ENCODE results near the gene DDAH1. TPM values are rescaled to one million over a fixed set of nuclear protein-coding genes. Genes with fewer than 3 reads are reported as not detected.

The DDAH1 gene
- total RNA-seq, 1 experiment from 2014 or later = 36.3 TPM

DNA sequence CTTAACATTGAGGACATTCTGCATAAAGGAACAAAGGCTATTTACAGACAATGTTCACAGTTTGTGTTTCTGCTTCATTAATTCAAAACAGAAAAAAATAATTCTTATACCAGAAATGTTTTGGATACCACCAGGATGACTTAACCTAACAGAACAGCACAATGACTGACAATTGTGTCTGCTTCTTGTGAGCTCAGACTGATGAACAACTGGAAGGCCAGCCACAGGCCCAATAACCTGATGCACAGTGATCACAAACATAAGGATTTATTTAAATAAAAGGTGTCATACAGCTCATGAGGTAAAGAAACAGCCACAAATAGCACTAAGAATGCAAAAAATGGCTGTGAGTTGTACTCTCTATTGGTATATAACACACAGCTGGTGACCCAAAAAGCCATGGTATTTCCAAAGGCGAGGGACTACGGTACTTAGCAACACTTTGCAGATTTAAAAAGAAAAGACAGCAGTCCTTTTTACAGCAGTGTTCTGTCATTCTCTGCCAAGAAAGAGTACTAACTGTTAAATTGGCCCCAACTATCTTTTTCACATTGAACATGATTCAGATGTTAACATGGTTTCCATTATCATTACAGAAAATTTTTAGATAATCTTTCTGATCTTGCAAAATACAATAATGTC is 32.1 kb upstream of the DDAH1 start:
- Histone ChIP-seq H3K9me3 (ENCODE audit: control insufficient read depth, low read depth, low read length) (no peaks in the 10 kb centered on the region), H3K4me1 (ENCODE audit: insufficient read depth, low read length) (no peaks in the 10 kb centered on the region; the same call in none of the 2 replicates), H3K23me2 (ENCODE audit: insufficient read length, low read depth, low read length, poor library complexity, severe bottlenecking) (no peaks in the 10 kb centered on the region), H2BK5ac (ENCODE audit: insufficient read length, low read length) (no peak overlapping the region), H3K27ac (ENCODE audit: insufficient read length, low read depth, low read length) (no peak overlapping the region), H4K5ac (ENCODE audit: insufficient read length, low read depth, low read length) (no peak overlapping the region), H4K91ac (ENCODE audit: insufficient read length, low read depth, low read length) (no peak overlapping the region), H3K23ac (ENCODE audit: insufficient read length, low read depth, low read length) (no peak overlapping the region), H2AK5ac (ENCODE audit: insufficient read length, low read length) (no peak overlapping the region), H2AFZ (ENCODE audit: low read length) (no peak overlapping the region), H3K79me1 (ENCODE audit: insufficient read depth, low read depth, low read length, poor library complexity, severe bottlenecking) (no peaks in the 10 kb centered on the region), H3K4me2 (ENCODE audit: insufficient read depth, insufficient read length, low read length) (no peak overlapping the region), H4K8ac (replicated peaks; ENCODE audit: insufficient read length, low read depth, low read length) (no peak overlapping the region), H2BK120ac (ENCODE audit: low read depth, low read length, poor library complexity, severe bottlenecking) (no peak overlapping the region), H3K27me3 (ENCODE audit: insufficient read depth, low read length) (no peaks in the 10 kb centered on the region), H2BK12ac (ENCODE audit: insufficient read length, low read depth, low read length) (no peak overlapping the region), H3K4ac (ENCODE audit: low read depth, low read length) (no peak overlapping the region), H3K14ac (ENCODE audit: insufficient read depth, low read length) (no peak overlapping the region), H3K18ac (ENCODE audit: insufficient read length, low read depth, low read length) (no peak overlapping the region), H3T11ph (ENCODE audit: low read length) (no peak overlapping the region), H3K9ac (ENCODE audit: extremely low read depth, insufficient read length, low read length) (no peak overlapping the region), H2BK15ac (ENCODE audit: low read depth, low read length) (no peak overlapping the region), H4K20me1 (ENCODE audit: control insufficient read depth, insufficient read depth, insufficient read length) (no peaks in the 10 kb centered on the region), H3K56ac (ENCODE audit: insufficient read length, low read depth, low read length) (no peak overlapping the region), H2BK20ac (ENCODE audit: low read depth, low read length, poor library complexity, severe bottlenecking) (no peak overlapping the region), H3K79me2 (ENCODE audit: insufficient read depth, low read length) (no peaks in the 10 kb centered on the region)
- no peak overlapping the region for H3K4me3 Mint-ChIP-seq
- TF ChIP-seq CTCF (conservative IDR thresholded peaks at IDR 0.05) = no peak
- peaks cover 2 to 11% of the 10 kb centered on the region in 2 experiments; a peak in 2 of 4 replicates for H3K4me1 Mint-ChIP-seq
- no peak for DNase-seq
- no peak overlapping the region for H3K27ac Mint-ChIP-seq
- no CpG with 5 or more reads among the region's 2 CpGs for WGBS (ENCODE audit: extremely low coverage, insufficient read length, low lambda C conversion rate)
- H3K27me3 Mint-ChIP-seq (ENCODE audit: low read depth) = no peaks in the 10 kb centered on the region
- peaks cover 0 to 11% (median 0%) of the 10 kb centered on the region in 3 experiments; a peak in 4 of 7 replicates for H3K36me3 Mint-ChIP-seq (ENCODE audit: insufficient read depth in 1 of 3, low read depth in 3 of 3)
- peaks cover 4 to 6% of the 10 kb centered on the region in 2 experiments; a peak in 3 of 5 replicates for H3K9me3 Mint-ChIP-seq

Measured in H9 (cell line).